ENCODE measurements around the gene PDIA6.
"Not testable (repeated sequence)": the region's sequence is repeated elsewhere in the genome, so short reads cannot be mapped to it uniquely, and the experiment has no call there.

The PDIA6 gene

GRCh38 chr2:10824191-10824590 is 11.6 kb upstream of the PDIA6 start:
- TF ChIP-seq MYC (IDR thresholded peaks at IDR 0.05; ENCODE audit: low read depth, low read length) (no peak), MAX (IDR thresholded peaks at IDR 0.05; ENCODE audit: low read depth, low read length) (no peak), CTCF (IDR thresholded peaks at IDR 0.05; ENCODE audit: low read depth, low read length) (no peak), POLR2A (IDR thresholded peaks at IDR 0.05; ENCODE audit: extremely low read depth, insufficient read length) (no peak)
- DNase-seq (ENCODE audit: low read depth): no peak
- no peak overlapping the region for H3K4me3 ChIP-seq (ENCODE audit: low read depth, low read length)

GRCh38 chr2:10820978-10821695 is 8.6 kb upstream of the PDIA6 start:
- DNase-seq (ENCODE audit: low read depth): peak; percentile 28

GRCh38 chr2:10820562-10820961 is 8.0 kb upstream of the PDIA6 start:
- H3K4me3 ChIP-seq (ENCODE audit: low read depth, low read length): no peak overlapping the region
- no peak for TF ChIP-seq CTCF (IDR thresholded peaks at IDR 0.05; ENCODE audit: low read depth, low read length)
- no peak for TF ChIP-seq POLR2A (IDR thresholded peaks at IDR 0.05; ENCODE audit: extremely low read depth, insufficient read length)
- no peak for TF ChIP-seq MAX (IDR thresholded peaks at IDR 0.05; ENCODE audit: low read depth, low read length)
- TF ChIP-seq MYC (IDR thresholded peaks at IDR 0.05; ENCODE audit: low read depth, low read length): no peak
- DNase-seq (ENCODE audit: low read depth): no peak

More at GRCh38 chr2:10820978-10821695, 8.6 kb upstream of the PDIA6 start:
- no peak overlapping the region for H3K4me3 ChIP-seq (ENCODE audit: low read depth, low read length)
- TF ChIP-seq MYC (IDR thresholded peaks at IDR 0.05; ENCODE audit: low read depth, low read length) (no peak), POLR2A (IDR thresholded peaks at IDR 0.05; ENCODE audit: extremely low read depth, insufficient read length) (no peak), CTCF (IDR thresholded peaks at IDR 0.05; ENCODE audit: low read depth, low read length) (no peak), MAX (IDR thresholded peaks at IDR 0.05; ENCODE audit: low read depth, low read length) (no peak)

- H3K4me3 ChIP-seq (ENCODE audit: low read depth, low read length): no peak overlapping the region
- no peak for DNase-seq (ENCODE audit: low read depth)
- no peak for TF ChIP-seq MYC (IDR thresholded peaks at IDR 0.05; ENCODE audit: low read depth, low read length)
- no peak for TF ChIP-seq POLR2A (IDR thresholded peaks at IDR 0.05; ENCODE audit: extremely low read depth, insufficient read length)
- TF ChIP-seq CTCF (IDR thresholded peaks at IDR 0.05; ENCODE audit: low read depth, low read length): no peak
- no peak for TF ChIP-seq MAX (IDR thresholded peaks at IDR 0.05; ENCODE audit: low read depth, low read length)
Measured at GRCh38 chr2:10819714-10820314, 7.2 kb upstream of the PDIA6 start.

- no peak for DNase-seq (ENCODE audit: low read depth)
- no peak overlapping the region for H3K4me3 ChIP-seq (ENCODE audit: low read depth, low read length)
- no peak for TF ChIP-seq POLR2A (IDR thresholded peaks at IDR 0.05; ENCODE audit: extremely low read depth, insufficient read length)
- no peak for TF ChIP-seq CTCF (IDR thresholded peaks at IDR 0.05; ENCODE audit: low read depth, low read length)
Measured at GRCh38 chr2:10818984-10819383, 6.4 kb upstream of the PDIA6 start.

- not testable (repeated sequence) for DNase-seq (ENCODE audit: low read depth); H3K4me3 ChIP-seq (ENCODE audit: low read depth, low read length)
Measured at GRCh38 chr2:10818305-10818704, 5.7 kb upstream of the PDIA6 start.
